Stimulated activated CD8-positive, alpha-beta memory T cell treated with anti-CD3 and anti-CD28 coated beads, Interleukin-2, amount 100 ng/mL, for 1 hour (primary cell): Measurements from ENCODE around the gene CAP2.

Source experiments
- DNase-seq, 2 donors: peaks; one replicate each; pipeline ENCODE4 v3.0.0-alpha.2; 2020; ENCODE audit warnings: low read depth in 2 of 2

Gene CAP2, protein sequence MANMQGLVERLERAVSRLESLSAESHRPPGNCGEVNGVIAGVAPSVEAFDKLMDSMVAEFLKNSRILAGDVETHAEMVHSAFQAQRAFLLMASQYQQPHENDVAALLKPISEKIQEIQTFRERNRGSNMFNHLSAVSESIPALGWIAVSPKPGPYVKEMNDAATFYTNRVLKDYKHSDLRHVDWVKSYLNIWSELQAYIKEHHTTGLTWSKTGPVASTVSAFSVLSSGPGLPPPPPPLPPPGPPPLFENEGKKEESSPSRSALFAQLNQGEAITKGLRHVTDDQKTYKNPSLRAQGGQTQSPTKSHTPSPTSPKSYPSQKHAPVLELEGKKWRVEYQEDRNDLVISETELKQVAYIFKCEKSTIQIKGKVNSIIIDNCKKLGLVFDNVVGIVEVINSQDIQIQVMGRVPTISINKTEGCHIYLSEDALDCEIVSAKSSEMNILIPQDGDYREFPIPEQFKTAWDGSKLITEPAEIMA

DNA sequence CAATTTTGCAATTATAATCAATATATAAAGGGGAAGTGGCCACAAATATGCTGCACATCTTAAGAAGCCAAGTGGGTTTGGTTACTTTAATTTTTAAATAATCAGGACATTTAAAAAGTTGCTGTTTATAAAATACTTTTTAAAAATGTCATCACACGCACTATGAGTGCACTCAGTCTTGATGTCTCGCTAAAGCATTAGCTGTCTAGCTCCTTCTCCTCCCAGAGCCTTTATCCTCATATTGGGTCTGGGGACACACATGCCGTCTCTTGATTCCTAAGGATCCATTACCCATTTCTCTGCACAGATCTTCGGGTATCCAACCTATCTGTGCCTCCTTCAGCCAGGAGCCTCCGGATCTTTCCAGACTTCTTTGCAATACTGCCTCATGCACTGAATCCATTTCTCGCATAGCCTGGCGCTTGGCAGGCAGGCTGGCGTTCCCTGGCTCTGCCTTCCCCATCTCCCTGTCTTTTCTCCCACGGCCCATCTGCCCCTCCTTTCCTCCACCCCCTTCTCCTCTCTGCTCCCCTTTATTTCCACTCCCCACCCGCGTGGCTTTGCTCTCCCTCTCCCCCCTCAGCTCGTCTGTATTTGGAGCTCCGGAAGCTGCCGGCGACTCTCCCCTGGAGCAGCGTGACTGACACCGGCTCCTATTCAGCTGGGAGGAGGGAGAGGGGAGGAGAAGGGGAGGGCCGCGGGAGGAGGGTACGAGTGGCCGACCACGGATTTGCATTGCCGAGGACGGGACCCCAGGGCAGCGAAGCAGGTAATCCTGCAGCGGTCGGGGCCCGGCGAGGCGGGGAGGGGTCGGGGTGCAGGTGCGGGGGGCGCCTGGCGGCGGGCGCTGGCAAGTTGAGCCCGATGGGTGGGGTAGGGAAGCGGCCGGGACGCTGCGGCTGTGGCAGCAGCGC is at the start of gene CAP2:
Gene CAP2, plus strand, starts transcription at position 618 of the 914 bp plus-strand sequence. CDS start 27,961 bp downstream, outside the sequence.
- no peak for DNase-seq

DNA sequence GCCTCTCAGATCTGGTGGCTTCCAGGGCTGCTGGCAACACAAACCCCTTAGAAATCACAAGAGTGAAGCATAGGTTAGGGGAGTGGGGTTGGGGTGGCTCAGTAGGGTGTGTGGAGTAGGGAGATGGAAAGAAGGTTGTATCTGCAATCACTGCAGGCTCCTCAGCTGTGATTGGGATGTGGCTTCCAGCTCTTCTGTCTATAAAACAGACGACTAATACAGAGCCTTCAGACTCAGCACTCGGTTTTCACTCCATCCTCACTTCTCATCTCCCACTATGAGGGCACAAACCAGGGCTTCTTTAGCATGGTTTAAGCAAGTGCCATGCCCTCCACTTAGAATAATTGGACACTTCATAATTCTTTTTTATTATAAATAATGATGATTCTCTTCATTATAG is 46.4 kb upstream of the CAP2 start:
- DNase-seq, result no peak

DNA sequence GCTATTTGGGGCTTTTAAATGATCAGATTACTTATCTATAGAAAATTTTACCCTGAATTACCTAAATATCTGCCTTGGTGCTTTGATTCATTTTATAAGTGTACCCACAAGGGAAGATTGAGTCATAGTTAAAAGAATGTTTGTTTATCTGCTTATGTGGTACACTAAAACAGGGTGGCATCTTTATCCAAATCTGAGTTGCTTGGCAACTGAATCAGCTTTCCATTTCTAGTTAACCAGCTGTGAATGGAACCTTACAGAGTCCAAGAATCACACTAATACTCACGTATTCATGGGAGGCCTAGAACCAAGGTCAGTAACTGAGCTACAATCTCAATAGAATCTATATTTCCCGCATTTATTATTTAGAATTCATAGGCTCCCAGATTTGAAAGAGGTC is 44.0 kb upstream of the CAP2 start:
- DNase-seq, result no peak

DNA sequence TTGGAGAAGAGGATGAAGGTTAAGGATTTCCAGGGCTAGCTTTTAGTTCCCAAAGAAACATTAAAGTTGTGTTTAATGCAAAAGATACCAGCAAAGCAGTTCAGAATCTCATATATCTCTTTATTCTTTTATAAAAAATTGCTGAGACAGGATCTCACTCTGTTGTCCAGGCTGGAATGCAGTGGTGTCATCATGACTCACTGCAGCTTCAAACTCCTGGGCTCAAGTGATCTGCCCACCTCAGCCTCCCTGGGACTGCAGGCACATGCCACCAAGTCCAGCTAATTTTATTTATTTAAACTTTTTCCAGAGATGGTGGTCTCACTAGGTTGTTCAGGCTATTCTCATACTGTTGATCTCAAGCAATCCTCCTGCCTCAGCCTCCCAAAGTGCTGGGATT is 41.1 kb upstream of the CAP2 start:
- DNase-seq, result no peak

DNA sequence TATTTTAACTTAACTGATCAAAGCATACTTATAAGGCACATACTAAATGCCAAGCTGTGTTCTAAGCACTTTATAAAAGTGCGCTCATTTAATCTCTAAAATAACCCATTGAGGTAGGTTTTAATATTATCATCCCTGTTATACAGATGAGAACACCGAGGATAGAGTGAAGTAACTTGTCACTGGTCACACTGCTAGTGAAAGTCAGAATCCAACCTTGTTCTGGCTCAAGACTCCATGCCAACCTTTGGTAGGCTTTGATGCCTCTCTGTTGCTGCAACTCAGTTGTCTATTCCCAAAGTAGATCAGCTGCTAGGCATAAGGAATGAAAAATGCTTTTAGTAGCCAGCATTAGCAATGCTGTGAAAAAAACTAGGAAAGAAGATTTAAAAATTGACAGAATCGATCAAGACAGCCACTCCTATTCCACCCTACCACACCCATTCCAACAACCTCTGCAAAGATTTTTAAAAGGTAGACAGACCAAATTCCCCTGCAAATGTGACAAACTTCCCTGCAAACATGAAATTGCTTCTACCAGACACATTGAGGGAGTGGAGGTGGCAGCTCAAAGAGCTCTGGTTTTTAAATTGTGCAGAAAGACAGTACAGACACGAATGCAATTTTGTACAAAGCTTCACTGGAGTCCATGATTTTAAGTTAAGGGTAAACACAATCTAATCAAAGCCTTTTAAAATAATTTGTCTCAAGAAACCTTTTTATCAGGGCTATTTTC is 39.8 kb upstream of the CAP2 start:
- DNase-seq, result no peak

DNA sequence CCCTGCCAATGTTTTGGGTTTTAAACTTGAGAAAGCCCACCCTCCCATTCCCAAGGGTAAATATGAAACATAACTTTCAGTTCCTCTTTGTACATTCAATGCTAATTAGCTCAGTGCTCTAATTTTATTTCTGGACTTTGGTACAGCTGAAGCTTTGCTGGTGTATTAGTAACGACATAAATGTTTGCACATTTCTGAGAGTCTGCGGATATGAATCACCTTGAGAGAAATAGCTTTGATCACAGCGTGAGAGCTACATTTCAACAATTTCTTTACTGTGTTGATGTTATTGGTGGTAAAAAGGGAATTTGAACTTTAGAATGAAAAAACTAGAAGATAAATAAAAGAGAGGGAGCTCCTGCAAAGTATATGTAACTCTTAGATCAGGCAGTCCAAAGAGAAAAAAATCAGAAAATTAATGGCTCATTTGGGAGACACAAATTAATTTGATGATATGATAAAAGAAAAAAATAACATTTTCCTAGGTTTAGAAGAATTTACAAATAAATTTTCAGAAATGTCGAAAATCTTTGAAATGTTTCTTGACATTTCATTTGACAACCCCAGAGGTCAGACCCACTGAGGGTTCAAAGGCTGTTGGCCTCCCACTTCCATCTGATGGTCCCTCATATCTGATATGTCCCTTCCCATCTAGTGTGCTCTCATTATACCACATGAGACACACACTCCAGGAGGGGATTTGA is 38.5 kb upstream of the CAP2 start:
- no peak for DNase-seq

DNA sequence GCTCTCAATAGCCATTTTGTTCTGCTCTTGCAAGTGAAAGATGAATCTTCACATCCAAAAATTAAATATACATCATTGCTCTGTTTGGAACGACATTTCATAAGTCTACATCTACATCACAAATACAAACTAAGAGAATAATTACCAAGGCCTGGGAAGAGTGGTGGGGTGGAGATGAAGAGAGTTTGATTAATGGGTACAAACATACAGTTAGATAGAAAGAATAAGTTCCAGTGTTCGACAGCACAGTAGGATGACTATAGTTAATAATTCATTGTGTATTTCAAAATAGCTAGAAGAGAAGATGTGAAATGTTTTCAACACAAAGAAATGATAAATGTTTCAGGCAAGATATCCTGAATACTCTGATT is 38.0 kb upstream of the CAP2 start:
- DNase-seq, result no peak

DNA sequence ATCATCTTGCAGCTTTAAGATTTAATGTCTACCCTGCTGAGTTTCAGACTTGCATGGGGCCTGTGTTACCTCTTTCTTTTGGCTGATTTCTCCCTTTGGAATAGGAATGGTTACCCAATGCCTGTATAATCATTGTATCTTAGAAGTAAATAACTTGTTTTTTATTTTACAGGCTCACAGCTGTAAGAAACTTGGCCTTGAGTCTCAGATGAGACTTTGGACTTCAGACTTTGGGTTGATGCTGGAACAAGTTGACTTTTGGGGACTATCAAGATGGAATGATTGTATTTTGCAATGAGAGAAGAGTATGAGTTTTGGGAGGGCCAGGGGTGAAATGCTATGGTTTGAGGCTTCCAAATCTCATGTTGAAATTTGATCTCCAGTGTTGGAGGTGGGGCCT is 34.9 kb upstream of the CAP2 start:
- DNase-seq, result no peak

DNA sequence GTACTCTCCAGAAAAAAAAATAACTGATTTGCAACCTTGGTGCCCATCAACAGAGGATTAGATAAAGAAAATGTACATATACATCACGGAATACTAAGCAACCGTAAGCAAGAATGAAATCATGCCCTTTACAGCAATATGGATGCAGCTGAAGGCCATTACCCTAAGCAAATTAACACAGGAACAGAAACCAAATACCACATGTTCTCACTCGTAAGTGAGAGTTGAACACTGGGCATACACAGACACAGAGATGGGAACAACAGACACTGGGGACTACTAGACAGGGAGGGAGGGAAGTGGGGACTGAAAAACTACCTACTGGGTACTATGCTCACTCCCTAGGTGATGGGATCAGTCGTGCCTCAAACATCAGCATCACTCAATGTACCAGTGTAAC is 32.8 kb upstream of the CAP2 start:
- DNase-seq, result no peak

DNA sequence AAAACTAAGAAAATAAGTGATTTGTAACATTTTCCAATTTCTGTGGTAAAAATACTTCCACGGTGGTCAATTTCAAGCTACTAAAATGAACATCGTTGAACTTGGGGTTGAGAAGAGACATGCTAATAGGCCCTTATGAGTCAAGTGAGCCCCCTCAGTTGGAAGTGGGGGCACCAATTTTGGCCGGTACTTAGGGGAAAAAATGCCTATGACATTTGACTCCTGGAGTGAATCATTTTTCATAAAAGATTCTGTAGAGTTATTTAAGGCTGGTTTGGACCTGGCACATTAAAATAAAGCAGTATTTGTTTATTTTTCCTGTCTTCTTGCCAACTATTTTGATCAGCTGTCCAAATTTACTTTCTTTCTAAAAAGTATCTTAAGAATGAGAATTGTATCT is 32.4 kb upstream of the CAP2 start:
- no peak for DNase-seq

DNA sequence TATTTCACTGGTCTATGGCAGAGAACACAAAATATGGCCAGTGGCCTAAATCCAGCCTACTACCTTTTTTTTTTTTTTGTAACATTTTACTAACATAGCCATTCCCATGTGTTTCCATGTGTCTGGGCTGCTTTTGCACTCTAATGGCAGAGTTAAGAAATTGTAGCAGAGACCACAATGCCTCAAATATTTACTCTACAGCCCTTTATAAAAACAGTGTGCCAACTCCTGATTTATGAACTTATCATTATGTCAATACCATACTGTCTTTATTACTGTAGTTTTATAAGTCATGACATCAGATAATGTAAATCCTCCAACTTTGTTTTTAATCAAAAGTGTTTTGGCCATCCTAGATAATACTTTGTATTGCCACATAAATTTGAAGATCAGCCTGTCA is 27.4 kb upstream of the CAP2 start:
- no peak for DNase-seq

DNA sequence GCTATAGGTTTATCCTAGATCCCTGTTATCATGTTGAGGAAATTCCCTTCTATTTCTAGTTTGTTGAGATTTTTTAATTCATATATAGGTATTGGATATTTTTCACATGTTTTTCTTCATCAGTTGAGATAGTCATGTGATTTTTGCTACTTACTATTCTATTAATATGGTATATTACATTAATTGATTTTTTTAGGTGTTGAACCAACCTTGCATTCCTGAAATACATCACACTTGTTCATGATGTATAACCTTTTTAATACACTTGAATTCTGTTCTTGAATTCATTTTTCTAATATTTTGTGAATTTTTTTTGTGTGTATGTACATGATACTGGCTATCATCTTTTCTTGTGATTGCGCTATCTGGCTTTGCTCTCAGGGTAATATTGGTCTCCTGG is 25.5 kb upstream of the CAP2 start:
- DNase-seq, result no peak

DNA sequence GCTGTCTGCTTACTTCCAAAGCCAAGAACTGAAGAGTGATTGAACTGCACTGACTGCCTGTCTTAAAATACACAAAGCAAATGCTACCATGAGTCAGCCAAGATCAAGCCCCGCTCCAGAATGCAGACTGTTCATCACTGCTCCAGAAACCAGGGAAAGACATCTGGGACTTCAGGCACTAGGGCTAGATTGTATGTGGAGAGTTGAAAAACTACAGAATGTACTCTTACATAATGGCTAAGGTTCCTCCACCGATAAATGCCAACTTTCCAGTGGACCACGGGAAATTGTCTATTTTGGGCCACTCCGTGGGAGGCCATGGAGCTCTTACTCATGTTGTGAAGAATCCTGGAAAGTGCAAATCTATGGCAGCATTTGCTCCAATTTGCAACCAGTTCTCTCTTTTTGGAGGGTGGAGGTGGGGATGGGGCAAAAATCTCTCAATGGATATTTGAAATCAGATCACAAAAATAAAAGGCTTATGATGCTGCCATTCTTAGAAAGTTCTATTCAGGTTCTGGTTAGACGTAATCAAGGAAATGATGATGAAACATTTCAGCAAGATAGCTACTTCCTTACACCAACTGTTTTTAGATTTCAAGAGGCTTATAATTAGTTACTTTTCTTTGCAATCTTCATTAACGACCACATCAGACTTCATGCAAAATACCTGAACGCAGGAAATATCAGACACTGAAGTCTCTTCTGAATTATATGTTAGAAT is 11.8 kb upstream of the CAP2 start:
- no peak for DNase-seq

DNA sequence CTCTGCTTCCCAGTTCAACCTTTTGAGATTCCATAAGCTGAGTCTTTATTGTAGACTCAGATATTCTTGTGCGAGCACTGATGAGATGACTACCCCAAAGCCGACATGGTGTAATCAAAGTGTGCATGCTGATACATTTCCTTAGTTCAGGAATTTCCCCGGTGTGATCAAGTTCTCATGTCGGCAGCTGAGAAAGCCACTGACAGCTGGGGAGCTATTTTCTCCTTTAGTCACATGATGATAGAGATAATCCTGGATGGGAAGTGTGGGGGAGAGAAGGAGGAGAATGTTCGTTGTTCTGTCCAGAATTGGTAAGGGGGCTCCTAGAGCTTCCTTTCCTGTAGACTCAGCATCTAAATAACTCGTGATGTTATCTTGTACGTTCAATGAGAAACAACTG is 7.7 kb upstream of the CAP2 start:
- DNase-seq, result no peak

DNA sequence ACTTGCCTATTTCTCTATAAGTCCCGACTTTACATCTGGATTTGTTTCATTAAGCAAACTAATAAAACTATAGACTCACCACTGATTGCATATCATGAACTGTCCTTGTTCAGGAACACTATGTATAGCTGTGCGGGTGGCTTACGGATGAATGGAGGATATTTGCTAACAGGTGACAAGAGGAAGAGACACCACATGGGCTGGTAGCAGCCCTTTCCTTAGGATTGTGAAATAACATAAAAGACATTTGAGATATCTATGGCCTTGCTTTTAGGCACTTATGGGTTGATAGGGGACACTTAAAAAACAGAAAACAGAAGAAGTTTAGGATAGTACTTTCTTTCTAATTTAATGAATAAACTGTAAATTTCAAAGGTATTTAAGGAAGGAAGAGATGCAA is 5.0 kb upstream of the CAP2 start:
- no peak for DNase-seq

DNA sequence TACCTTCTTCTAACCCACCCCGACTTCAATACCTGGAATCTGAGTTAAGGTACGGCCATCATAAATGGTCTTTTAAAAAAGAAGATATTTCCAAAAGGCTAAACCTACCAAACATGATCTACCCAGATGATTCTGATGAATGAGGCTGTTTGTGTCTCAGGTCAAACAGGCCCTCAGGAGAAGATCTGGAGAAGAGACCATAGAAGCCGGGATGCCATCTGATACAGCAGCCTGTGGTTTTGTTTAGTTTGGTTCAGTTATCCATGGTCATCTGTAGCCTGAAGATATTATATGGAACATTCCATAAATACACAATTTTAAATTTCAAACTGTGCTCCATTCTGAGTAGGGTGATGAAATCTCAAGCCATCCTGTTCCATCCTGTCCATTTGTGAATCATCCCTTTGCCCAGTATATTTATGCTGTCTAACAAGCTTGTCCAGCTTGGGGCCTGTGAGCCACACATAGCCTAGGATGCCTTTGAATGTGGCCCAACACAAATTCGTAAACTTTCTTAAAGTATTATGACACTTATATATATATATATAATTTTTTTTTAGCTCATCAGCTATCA is 4.0 kb upstream of the CAP2 start:
- no peak for DNase-seq

DNA sequence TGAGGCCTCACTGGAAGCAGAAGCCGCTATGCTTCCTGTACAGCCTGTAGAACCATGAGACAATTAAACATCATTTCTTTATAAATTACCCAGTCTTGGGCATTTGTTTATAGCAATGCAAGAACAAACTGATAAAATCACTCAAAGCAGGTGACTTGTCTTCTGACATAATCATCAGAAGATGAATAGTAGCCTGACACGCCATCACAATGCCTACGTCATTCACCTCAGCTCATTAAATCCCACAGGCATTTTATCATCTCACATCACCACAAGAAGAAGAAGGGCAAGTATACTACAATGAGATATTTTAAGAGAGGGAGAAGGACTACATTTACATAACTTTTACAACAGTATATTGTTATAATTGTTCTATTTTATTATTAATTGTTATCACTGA is 3.1 kb upstream of the CAP2 start:
- DNase-seq, result no peak

DNA sequence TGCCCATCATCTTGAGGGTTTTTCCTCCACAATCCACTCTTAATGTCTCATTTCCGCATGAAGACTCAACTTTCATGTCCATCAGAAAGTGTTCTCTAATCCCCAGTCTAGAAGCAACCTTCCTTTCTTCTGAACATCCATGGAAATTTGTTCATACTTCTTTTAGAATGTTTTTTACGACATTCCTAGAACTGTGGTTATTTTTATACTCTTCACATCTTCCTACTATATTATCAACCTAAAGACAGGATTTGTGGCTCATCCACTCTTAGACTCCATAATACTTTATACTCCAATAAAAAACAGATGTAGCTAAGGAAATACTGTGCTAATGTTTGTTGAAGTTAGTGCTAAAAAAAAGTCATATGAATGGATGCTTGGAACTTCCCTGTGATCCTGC is 1.4 kb upstream of the CAP2 start:
- no peak for DNase-seq

DNA sequence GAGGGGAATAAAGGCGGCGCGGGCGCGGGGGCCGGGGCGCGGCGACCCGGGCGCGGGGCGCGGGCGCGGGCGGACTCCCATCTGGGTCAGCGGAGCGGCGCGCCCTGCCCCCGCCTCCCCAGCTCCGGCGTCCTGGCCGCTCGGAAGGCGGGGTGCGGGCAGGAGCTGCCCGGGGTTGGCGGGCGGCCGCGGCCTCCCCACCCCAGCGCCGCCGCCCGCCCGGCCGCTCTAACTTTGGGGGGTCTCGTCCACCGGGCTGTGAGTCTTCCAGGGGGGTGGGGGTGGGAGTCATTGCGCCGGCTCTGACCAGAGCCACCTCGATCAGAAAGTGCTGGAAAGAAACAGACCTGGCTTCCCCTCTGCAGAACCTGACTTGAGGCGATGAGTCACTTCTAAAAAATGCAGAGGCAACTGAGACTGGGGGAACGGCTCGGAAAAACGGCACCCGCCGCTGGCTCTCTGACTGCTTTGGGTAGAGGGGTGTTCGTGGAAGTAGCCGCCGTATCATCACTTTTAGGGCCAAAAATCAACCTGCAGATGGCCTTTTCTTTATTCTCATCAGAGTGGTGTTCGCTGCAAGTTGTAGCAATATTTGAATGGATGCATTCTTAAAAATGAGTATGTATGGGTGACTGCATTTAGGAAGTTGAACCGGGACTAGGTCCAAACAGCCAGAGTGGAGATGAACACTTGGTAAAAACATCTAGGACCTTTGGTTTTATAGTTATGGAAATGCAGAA is 667 bp downstream of the CAP2 start:
- no peak for DNase-seq

DNA sequence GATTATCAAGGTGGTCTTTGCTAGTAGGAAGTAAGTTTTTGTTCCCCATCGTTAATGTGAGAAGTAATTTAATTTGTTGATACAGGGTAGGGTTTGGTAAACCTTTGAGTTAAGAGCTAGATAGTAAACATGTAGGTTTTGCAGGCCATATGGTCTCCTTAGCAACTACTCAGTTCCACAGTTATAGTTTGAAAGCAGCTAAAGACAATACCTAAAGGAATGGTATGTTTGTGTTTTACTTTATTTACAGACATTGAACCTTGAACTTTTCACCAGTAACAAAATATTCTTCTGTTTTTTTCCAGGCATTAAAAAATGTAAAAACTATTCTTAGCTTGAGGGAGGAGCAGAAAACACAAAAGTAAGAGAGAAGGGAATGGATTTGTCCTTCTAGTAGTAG is 1.7 kb downstream of the CAP2 start:
- DNase-seq, result no peak
